ENCODE results near the gene TCF20.

The TCF20 gene

DNA sequence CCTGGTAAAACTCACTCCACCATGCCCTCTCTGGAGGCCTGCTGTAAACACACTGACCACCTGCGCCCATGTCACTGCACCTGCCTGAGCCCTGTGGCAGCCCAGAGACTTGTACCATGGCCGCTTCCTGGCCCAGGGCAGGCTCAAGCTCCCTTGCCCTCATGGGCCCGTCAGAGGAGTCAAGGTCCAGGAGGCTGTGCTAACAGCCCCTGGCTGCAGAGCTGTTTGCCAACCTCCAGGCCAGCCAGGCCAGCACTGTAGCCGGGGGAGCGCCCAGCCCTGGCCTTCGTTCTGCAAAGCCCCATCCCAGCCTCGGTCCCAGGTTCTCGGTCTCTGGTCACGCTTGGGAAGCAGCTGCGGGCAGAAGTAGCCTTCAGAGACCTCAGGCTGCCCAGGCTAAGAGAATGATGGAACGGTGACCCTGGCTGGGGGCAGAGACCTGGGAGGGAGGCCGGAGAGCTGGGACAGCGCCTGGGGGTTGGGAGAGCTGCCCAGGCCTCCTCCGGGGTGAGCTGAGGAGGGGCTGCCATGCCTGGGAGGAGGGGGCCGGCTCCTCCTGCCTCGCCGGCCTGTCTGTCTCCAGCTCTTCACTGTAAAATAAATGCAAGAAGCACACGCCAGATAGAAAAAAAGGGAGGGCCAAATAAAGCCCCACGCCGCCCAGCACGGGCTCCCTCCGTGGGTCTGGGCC lies 11.9 kb upstream of the TCF20 start:
- DNase-seq (ENCODE audit: low spot score) = no peak

DNA sequence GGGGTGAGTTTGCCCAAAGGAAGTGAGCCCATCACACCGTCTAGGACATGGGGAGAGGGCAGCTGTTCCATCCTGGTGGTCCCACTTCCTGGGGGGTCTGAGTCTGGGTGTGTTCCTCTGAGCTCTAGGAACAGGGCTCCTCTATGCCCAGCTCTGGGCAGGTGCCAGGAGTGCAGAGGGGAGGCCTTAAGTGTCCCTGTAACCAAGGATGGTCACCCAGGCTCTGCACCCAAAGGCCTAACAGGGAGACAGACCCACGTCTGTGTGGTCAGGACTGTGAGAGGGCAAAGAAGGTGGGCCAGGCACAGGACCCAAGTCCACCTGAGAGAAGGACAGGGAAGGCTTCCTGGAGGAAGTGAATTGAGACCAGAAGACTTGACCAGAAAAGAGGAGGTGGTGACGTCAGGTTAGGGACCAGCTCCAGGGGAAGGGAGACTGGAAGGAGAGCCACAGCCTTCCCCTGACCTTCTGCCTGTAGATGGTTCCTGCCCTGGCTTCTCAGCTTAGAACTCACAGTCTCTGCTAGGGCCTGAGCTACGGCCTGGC lies 11.3 kb upstream of the TCF20 start:
- no peak for DNase-seq (ENCODE audit: low spot score)

DNA sequence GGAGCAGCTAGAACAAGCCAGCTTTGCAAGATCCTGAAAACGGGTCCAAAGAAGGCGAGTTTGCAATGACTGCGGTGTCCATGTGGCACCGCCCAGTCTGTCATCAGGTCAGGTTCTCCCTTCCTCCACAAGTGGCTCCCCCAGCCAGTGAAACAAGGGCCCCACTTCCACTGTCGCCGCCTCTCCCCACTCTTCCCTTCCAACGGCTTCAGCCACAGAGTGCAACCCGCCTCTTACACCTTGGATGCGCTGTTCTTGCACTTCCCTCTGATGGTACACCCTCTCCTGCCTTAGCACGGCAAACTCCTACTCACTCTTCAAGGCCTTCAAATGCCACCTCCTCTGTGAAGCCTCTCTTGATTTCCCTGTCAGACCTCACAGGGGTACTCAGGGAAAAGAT lies 10.8 kb upstream of the TCF20 start:
- no peak for DNase-seq (ENCODE audit: low spot score)

DNA sequence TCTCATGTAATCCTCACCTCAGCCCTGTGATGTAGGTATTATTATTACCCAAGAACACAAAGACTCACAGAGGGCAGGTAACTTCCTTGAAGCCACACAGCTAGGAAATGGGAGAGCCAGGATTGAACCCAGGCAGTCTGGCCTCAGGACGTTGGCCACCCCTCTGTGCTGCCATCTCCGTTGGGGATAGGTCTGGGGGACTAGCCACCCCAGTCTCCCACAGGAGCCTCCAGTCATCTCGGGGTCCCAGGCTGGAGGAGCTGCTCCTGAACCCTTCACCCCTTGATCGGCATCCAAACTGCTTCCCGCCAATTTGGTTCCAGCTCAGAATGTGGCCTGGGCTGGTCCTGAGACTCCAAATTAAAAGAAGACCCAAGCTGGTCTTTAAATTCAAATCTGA lies 10.4 kb upstream of the TCF20 start:
- DNase-seq (ENCODE audit: low spot score) = no peak

DNA sequence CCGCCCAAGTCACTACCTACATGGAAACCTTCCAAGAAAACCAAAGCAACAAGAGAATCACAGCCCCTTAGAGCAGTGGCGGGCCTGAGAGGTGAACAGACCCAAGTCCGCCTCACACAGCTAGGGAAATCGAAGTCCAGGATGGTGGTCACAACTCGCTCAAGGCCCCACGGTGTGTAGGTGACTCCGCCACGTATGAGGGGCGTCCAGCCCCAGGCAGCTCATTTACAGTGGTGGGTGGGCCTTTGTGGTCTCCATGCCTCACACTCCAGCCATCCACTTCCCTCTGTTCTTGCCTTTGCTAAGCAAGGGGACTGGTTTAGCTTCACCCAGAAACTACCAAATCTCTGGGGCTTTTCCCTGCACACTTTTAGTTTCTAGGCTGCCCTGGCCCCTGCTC lies 9.7 kb upstream of the TCF20 start:
- DNase-seq (ENCODE audit: low spot score) = no peak

DNA sequence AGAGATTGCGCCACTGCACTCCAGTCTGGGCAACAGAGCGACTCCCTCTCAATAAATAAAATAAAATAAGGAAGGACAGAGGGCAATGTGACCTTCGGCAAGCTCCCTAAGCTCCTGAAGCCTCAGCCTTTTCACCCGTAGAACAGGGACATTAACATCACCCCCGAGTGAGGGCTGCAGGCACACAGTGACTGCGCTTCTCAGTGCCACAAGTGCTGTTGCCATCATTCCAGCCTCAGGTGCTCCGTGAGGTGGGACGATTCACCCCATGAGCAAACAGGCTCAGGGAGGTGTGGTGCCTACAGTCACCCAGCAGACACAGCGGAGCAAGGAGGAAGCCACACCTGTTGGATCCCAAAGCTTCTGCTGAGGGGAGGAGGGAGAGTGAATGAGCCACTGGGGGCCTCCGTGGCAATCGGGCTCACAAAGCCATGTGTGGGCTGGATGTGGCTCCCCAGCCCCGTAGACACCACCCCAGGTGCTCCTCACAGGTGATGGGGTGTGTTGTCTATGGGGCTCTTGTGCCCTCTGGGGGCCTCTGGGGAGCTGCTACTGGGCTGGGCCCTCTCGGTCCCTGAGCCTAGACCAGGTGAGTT lies 9.1 kb upstream of the TCF20 start:
- DNase-seq (ENCODE audit: low spot score) = no peak

DNA sequence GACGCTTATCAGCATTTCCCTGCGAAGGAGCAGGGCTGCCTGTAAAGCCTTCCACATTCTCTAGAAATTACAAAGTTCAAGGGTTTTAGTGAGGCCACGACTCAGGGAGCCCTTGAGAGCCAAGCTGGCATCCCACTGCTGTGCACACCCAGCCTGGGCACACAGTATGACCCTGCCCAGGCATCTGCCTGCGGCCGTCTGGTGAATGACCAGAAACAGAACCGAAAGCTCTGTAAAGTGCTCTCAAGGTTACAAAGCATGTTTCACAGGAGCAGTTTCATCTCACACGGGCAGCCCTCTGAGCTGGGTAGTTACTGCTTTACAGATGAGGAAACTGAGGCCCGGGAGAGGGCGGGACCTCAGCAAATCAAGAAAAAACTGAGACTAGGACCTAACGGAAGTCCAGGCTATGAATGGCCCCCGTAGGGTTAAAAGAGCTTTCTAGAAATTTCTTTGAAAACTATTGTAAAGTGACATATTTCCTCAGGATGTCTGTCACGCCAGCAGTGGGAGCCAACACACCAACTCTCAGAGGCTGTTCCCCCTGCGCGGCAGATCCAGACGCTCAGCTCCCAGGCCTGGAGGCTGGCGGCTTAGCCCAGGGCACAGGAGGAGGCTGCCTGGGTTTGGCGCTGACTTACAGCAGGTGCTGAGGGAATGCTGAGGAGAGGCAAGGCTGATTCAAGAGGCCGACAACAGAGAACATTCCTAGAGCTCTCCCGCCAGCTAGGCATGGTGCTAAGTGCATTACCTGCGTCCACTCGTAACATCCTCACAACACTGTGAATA lies 7.7 kb upstream of the TCF20 start:
- DNase-seq (ENCODE audit: low spot score) = no peak

DNA sequence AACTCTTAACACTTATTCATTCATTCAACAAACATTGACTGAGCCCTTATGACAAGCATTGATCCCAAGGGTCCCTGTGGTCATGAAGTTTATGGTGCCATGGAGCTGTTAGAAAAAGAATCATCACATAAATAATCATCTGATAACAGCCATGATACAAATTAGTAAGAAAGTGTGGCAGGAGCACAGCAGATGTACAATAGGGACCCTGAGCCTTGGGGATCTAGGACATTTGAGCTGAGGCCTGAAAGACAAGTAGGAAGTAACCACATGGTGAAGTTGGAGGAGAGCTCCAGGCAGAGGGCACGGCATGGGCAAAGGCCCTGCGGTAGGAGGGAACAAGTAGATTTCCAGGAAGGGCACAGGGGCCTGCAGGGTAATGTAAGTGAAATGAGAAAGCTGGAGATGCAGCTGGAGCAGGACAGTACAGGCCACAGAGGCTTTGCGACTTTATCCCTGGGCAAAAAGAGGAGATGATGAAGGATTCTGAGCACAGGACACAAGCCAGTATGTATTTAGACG lies 6.8 kb upstream of the TCF20 start:
- no peak for DNase-seq (ENCODE audit: low spot score)

DNA sequence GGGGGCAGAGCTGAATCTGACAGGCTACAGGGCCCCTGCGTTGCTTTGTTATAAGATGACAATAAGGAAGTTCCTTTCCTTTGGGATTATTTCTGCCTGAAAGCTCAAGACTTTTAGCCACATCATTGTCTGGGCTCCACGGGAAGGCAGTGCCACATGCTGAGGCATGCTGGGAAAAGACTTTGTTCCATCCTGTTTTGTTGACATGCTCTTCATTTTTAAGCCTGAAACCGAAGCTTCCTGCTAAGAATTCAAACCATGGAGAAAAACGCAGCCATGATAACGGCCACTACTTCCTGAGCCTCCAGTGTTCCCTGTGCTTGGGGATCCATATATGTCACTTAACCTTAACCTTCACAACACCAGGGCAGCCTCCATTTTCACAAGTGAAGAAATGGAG lies 5.5 kb upstream of the TCF20 start:
- no peak for DNase-seq (ENCODE audit: low spot score)

DNA sequence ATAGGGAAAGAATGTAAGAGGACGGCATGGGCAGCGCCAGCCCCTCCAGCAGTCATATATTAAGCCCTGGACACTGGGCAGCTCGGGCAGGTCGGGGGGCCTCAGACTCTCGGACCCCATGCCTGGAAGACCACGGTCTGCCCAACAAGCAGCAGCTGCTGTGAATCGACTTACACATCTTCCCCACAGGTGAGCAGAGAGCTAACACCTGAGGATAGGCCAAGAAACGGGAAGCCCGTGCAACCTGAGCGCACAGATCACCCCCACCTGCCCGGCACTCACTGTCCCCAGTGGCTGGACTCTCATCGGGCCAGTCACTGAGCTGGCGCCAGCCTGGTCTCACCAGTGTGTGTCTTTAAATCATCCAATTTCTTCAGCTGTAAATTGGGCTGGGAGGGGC lies 4.7 kb upstream of the TCF20 start:
- DNase-seq (ENCODE audit: low spot score) = no peak

DNA sequence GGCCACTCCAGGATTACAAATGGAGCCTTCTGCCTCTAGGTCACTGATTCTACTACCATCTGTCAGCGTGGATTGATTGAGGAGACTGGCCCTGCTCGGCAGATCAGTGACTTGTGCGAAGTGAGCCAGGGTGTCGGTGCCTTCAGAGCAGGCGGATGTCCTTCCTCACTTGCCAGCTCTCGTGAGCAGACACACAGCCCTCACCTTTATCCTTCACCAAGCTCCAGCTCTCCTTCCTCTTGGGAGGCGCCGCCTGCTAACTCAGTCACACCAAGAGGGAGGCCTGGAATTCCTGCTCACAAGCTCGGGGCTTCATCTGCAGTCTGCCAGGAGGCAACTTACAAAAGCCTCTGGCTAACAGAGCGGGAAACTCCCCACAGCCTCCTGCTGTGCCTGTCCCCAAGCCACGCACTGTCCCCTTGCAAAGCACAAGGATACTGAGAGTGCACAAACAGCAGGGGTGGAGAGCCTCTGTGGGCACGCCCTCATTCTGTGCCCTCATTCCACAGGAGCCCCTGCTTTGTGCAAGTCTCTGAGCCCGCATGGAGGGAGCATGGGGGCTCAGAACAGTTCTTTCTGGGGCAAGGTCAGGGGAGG lies 3.5 kb upstream of the TCF20 start:
- DNase-seq (ENCODE audit: low spot score) = no peak

DNA sequence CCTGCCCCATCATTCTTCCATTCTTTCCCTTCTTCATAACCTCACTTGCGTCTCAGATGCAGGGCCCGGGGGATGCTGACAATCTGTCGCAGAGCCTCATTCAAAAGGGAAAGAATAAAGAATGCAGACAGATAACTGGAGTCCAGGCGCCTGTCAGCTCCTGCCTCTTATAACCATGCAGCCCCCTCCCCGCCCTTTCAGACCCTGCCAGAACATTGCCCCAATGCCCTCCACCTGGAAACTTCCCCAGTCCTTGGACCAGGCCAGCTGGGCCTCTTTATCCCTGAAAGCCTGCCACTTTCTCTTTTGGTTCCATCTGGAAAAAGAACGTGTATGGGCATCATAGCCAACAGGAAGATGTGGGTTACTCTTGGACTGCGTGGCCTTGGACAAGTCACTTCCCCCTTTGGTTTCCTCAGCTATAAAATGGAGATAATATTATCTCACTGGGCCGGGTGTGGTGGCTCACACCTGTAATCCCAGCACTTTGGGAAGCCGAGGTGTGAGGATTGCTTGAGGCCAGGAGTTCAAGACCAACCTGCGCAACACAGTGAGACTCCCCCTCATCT lies 2.1 kb upstream of the TCF20 start:
- no peak for DNase-seq (ENCODE audit: low spot score)

DNA sequence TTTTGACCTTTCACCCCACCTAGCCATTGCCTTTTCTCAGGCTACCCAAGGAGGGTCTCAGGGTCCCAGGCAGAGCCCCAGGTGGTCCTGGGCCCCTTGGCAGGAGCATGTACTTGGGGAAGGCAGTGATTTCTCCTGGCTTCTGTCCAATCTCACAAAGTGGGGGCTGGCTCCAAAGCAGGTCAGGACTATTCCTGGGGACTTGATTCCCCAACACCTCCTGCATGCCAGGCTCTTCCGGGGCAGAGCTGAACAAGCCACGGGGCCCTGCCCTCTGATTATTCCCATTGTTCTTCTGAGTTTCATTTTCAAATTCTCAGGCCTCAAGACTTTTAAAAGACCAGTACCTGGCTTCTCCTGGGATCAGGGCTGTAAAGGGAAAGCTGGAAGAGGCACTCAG lies 1.5 kb upstream of the TCF20 start:
- no peak for DNase-seq (ENCODE audit: low spot score)

DNA sequence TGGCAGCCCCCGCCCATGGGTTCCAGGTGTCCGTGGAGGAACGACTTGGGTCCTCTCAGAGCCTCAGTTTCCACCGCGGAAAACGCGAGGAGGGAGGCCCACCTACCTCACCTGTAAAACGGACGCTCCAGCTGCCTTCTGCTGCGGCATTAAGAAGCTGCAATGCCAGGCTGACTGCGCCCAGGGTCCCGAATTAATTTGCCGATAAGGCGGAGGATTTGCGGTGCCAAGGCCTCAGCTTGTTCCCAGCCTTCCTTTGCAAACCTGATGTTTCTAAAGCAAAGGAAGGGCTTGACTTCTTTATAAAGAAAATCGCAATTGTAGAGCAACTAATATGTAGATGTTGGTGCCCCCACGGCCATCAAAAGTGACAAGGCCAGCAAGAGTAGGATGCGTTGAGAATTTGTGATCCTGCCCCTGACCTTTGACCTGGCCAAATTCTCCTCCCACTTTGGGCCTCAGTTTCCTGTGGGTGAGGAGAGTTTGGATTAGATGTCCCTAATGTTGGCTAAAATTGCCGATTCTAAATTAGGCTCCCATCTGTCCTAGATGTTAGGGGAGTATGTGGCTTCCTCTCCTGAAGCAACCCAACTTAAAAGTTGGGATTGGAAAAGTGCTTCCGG lies 849 bp upstream of the TCF20 start:
- no peak for DNase-seq (ENCODE audit: low spot score)

DNA sequence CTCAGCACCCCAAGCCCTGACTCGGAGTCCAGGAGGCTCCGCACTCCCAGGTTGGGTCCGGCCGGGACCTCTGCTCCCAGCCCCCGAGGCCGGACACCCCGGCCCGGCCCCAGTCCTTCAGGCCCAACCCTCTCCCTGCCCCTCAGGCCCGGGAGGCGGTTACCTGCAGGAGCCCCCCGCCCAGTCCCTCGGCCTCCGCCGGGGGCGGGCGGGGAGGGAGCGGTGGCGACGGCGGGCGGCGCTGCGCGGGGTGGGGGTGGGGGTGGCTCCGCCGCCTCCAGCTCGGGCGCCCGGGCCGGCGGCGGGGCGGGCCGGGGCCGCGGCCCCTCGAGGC lies 310 bp downstream of the TCF20 start:
- DNase-seq (ENCODE audit: low spot score) = peak; percentile 13

DNA sequence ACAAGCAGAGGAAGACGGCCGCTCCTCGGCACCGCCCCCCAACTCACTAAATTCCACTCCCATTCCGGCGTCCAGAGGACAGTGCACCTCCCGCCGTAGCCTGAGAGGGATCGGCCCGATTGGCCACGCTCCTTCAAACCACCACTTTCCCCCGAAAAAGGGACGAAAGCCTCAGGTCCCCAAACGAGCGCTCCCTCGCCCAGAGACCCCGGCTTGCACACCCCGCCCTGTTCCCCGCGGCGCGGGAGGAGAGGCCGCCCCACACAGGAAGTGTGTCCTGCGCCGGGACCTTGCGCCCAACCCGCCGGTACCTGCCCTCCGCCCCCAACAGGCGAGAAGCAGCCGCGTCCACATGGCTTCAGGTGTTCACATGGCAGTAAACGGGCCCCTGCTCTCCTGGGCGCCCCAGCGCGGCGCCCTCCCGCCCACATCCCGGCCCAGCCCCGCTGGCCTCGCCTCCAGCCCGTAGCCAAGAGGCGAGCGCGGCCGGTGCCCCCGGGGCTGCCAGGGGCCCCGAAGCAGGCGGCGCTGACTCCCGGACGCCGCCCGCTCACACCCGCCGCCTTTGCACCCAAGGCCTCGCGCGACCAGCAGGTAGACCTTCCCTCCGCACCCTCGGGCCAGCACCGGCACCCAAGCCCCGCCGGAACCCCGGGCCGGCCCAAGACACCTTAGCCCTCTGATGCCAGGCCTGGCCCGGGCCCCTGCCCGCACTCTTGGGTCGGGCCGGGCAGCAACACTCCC lies 849 bp downstream of the TCF20 start:
- DNase-seq (ENCODE audit: low spot score) = peak; percentile 65

DNA sequence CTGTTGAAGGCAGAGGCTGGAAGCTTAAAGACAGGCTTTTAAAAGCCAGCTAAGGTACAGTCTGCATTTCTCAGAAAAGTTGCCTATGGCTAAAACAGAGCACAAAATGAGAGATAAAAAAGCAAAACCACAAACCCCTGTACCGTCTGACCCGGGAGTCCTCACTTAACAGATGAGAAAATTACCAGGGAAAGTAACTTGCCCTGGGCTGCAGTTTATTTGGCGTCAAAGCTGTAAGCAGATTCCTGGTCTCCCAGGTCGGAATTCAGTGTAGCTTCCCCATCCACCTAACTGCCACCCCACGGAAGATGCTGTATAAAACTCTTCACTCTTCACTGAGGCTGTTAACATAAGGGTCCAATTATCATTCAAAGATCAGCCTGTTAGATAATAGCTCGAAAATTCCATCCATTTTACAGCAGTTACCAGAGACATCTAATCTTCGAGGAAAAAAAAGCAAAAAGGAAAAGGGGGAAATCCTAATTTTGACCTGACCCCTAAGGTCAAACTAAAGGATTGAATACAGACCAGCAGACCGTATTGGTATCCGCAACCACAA lies 1.5 kb downstream of the TCF20 start:
- peak; percentile 6 for DNase-seq (ENCODE audit: low spot score)

DNA sequence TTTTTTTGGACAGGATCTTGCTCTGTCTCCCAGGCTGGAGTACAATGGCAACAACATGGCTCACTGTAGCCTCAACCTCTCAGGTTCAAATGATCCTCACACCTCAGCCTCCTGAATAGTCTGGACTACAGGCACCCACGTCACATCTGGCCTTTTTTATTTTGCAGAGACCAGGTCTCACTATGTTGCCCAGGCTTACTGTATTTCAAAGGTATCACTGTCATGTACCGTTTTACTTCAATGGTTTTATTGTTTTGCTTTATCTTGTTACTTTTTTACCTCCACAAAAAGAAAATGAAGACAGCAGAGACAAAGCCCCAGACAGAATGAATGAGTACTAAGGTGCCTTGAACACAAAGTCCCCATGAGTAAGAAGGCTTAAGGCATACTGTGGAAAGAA lies 5.1 kb downstream of the TCF20 start:
- no peak for DNase-seq (ENCODE audit: low spot score)

DNA sequence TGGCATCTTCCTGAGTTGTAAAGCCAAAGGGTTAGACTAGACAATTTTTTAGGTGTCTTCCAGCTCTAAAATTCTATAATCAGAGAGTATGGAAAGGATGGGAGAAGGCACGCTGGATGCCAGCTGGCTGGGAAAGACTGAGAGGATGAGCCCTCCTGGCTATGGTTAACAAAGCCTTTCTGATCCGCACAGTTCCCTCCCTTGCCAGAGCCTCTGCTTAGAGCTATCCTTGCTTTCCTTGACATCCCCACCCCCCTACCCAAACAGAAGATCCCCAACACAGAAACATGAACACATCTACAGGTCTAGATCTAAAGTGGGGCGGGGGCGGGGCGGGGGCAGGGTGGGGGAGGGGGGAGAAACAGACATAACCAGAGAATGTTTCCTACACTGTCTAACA lies 6.5 kb downstream of the TCF20 start:
- DNase-seq (ENCODE audit: low spot score) = no peak

DNA sequence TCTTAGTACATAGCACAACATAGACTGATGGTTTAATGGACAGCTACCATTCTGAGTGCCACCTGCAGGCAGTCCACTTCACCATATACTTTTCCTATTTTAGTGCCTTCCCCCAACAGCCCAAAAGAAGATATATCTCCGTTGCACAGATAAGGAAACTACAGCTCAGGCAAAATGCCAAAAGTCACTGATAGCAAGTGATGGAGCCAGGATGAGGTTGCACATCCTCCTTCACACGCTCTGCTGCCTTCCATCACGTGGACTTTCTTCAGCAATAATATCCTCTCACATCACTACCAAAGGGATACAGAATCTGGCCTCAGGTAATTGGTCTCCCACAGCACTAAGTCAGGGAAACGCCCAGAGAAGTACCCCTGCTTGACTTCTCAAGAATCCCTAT lies 7.5 kb downstream of the TCF20 start:
- no peak for DNase-seq (ENCODE audit: low spot score)

DNA sequence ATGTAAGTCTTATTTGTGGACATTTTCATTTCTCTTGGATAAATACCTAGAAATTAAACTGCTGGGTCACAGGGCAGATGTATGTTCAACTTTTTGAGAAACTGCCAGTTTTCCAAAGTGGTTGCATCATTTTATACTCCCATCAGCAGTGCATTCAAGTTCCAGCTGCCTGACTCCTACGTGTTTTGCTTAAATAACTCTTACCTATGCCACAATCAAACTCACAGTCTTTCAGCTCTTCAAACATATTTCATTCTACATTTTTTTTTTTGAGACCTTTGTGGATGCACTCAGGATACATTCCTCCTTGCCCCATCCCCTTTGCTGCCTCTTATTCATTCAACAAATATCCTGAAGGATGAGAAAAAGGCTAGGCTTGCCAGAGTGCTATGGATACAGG lies 9.2 kb downstream of the TCF20 start:
- no peak for DNase-seq (ENCODE audit: low spot score)

All from CD4-positive, alpha-beta T cell treated with Interleukin-2 at 100 ng/mL for 4 hours (primary cell).